Activated CD4-positive, alpha-beta T cell treated with anti-CD3 and anti-CD28 coated beads, Interleukin-10, Interleukin-2, amounts not matched to agents 100 ng/mL and 50 ng/mL, durations not matched to agents 16 hours and 8 hours (primary cell): ENCODE results near the gene P3H1.
"Not testable (repeated sequence)": the region's sequence is repeated elsewhere in the genome, so short reads cannot be mapped to it uniquely, and the experiment has no call there.

Source experiments
- DNase-seq: peaks from one replicate; pipeline ENCODE4 v3.0.0-alpha.2; 2020

P3H1 gene

GRCh38 chr1:42730002-42730401, 36.8 kb downstream of the P3H1 start:
- DNase-seq = no peak

- DNase-seq = not testable (repeated sequence)
Observed at GRCh38 chr1:42725820-42726219, 41.0 kb downstream of the P3H1 start.

GRCh38 chr1:42723511-42723910, 43.3 kb downstream of the P3H1 start:
- no peak for DNase-seq

GRCh38 chr1:42722403-42722802, 44.4 kb downstream of the P3H1 start:
- DNase-seq = not testable (repeated sequence)

- no peak for DNase-seq
Observed at GRCh38 chr1:42721926-42722325, 44.9 kb downstream of the P3H1 start.

GRCh38 chr1:42720868-42721267, 46.0 kb downstream of the P3H1 start:
- DNase-seq = no peak

- not testable (repeated sequence) for DNase-seq
Observed at GRCh38 chr1:42714441-42714840, 52.4 kb downstream of the P3H1 start.

GRCh38 chr1:42713293-42713692, 53.5 kb downstream of the P3H1 start:
- DNase-seq = no peak

GRCh38 chr1:42712808-42713207, 54.0 kb downstream of the P3H1 start:
- not testable (repeated sequence) for DNase-seq

- no peak for DNase-seq
Observed at GRCh38 chr1:42703888-42704464, 62.9 kb downstream of the P3H1 start.

- no peak for DNase-seq
Observed at GRCh38 chr1:42700006-42700405, 66.8 kb downstream of the P3H1 start.

- no peak for DNase-seq
Observed at GRCh38 chr1:42698081-42698813, 68.6 kb downstream of the P3H1 start.
